OCI-LY7 (cell line): ENCODE measurements around the gene LAMA1. TPM values are rescaled to one million over a fixed set of nuclear protein-coding genes. Genes with fewer than 3 reads are reported as not detected.

Experiments
- BruUV-seq: library from RNA; stranded (reverse); fragments of 400-500 nt; replicated peaks from 2 replicates; lab custom pipeline; 2021; lab: Mats Ljungman, UMichigan
- CTCF ChIA-PET: fragments of 300-600 bp; sonication (Branson Sonifier 250); formaldehyde crosslinking; loops from one replicate; lab custom pipeline; 2022; ENCODE audit warnings: antibody characterized with exemption; ENCODE audit not compliant: unreplicated experiment; lab: Charles Lee
- POLR2A ChIA-PET: fragments of 300-600 bp; sonication (Branson Sonifier 250); formaldehyde crosslinking; loops from one replicate; lab custom pipeline; 2022; ENCODE audit warnings: antibody characterized with exemption; lab: Charles Lee
- DNase-seq: peaks from one replicate; pipeline ENCODE4 v3.0.0-alpha.2; 2015; ENCODE audit warnings: low spot score
- H2AFZ ChIP-seq: fragments of 200-600 bp; sonication (generic), shearing (Covaris generic); 2 replicates; pipeline ENCODE4 v1.6.1; 2014; ENCODE audit warnings: mild to moderate bottlenecking, antibody characterized with exemption, low read length, moderate library complexity
- H3K27ac ChIP-seq: fragments of 200-600 bp; sonication (generic); 2 replicates; pipeline ENCODE4 v1.5.1; 2014; ENCODE audit warnings: mixed run types, low read depth, mild to moderate bottlenecking, moderate library complexity, low read length, inconsistent platforms; ENCODE audit not compliant: poor library complexity, severe bottlenecking
- H3K36me3 ChIP-seq: fragments of 200-600 bp; sonication (generic); 2 replicates; pipeline ENCODE4 v1.6.1; 2014; ENCODE audit warnings: mild to moderate bottlenecking, antibody characterized with exemption, low read length, moderate library complexity, mixed read lengths; ENCODE audit not compliant: insufficient read depth
- H3K4me1 ChIP-seq: fragments of 200-600 bp; sonication (generic); 2 replicates; pipeline ENCODE4 v1.5.1; 2014; ENCODE audit warnings: mild to moderate bottlenecking, low read length; ENCODE audit not compliant: insufficient read depth, poor library complexity, severe bottlenecking
- H3K4me2 ChIP-seq: fragments of 200-600 bp; sonication (generic); 2 replicates; pipeline ENCODE4 v1.6.1; 2014; ENCODE audit warnings: mild to moderate bottlenecking, low read length
- H3K4me3 ChIP-seq: fragments of 200-600 bp; sonication (generic); 2 replicates; pipeline ENCODE4 v1.5.1; 2014; ENCODE audit warnings: mild to moderate bottlenecking, low read depth, low read length; ENCODE audit not compliant: poor library complexity, severe bottlenecking
- H3K79me2 ChIP-seq: fragments of 200-600 bp; sonication (generic); 2 replicates; pipeline ENCODE4 v1.6.1; 2016; ENCODE audit warnings: low read depth, mild to moderate bottlenecking, low read length, moderate library complexity, mixed read lengths; ENCODE audit not compliant: insufficient read depth
- H3K9me2 ChIP-seq: fragments of 200-600 bp; sonication (generic); 2 replicates; pipeline ENCODE4 v1.6.1; 2016; ENCODE audit warnings: mild to moderate bottlenecking, low read length, mixed read lengths; ENCODE audit not compliant: insufficient read depth
- H3K9me3 ChIP-seq: fragments of 200-600 bp; sonication (generic); 2 replicates; pipeline ENCODE4 v1.6.1; 2014; ENCODE audit warnings: mild to moderate bottlenecking, mixed run types, low read length, mixed read lengths
- H4K20me1 ChIP-seq: fragments of 200-600 bp; sonication (generic); 2 replicates; pipeline ENCODE4 v1.6.1; 2014; ENCODE audit warnings: mild to moderate bottlenecking, antibody characterized with exemption, low read length, moderate library complexity, mixed read lengths; ENCODE audit not compliant: insufficient read depth
- EZH2phosphoT487 ChIP-seq: fragments of 200-600 bp; sonication (generic); IDR thresholded peaks from 2 replicates; pipeline ENCODE4 v1.6.1; 2018; ENCODE audit warnings: low read depth, borderline replicate concordance, mild to moderate bottlenecking, mixed run types, antibody characterized with exemption, low read length, moderate library complexity, mixed read lengths
- intact Hi-C: fragments of 100-400 bp; cut with micrococcal nuclease; formaldehyde crosslinking; loops from one replicate; pipeline ENCODE4 v1.10.0; 2022; ENCODE audit not compliant: unreplicated experiment
- total RNA-seq, 2 experiments: library from RNA; depleted of rRNA in 1 of 2; stranded (reverse); fragments of >200 nt in 1 of 2; shearing (Covaris generic) in 1 of 2; gene quantifications; 2 replicates each; pipeline ENCODE4 v1.2.3, GENCODE V29; 2014 to 2022
- TF ChIP-seq, protein P1 (sequence below): fragments of 200-600 bp; sonication (generic); conservative IDR thresholded peaks from 2 replicates; pipeline ENCODE4 v1.5.1; 2014; ENCODE audit warnings: mild to moderate bottlenecking, antibody characterized with exemption, low read length, moderate library complexity, mixed read lengths

LAMA1 gene
- total RNA-seq, 2 experiments from 2014 or later = not detected

GRCh38 chr18:7094427-7094826 lies 23.2 kb downstream of the LAMA1 start:
- CTCF ChIA-PET = no interaction called here
- intact Hi-C loops = no loop called here
- DNase-seq = no peak
- H3K79me2 ChIP-seq = no peaks in the 10 kb centered on the region
- BruUV-seq = no TSS peak
- H3K27ac ChIP-seq = no peak overlapping the region
- H3K9me2 ChIP-seq = no peaks in the 10 kb centered on the region
- TF ChIP-seq EZH2phosphoT487 = no peak
- TF ChIP-seq, protein P1, sequence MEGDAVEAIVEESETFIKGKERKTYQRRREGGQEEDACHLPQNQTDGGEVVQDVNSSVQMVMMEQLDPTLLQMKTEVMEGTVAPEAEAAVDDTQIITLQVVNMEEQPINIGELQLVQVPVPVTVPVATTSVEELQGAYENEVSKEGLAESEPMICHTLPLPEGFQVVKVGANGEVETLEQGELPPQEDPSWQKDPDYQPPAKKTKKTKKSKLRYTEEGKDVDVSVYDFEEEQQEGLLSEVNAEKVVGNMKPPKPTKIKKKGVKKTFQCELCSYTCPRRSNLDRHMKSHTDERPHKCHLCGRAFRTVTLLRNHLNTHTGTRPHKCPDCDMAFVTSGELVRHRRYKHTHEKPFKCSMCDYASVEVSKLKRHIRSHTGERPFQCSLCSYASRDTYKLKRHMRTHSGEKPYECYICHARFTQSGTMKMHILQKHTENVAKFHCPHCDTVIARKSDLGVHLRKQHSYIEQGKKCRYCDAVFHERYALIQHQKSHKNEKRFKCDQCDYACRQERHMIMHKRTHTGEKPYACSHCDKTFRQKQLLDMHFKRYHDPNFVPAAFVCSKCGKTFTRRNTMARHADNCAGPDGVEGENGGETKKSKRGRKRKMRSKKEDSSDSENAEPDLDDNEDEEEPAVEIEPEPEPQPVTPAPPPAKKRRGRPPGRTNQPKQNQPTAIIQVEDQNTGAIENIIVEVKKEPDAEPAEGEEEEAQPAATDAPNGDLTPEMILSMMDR = no peak
- POLR2A ChIA-PET = no interaction called here
- no peak overlapping the region for H2AFZ ChIP-seq
- H3K4me2 ChIP-seq = no peak overlapping the region
- H3K4me1 ChIP-seq = no peaks in the 10 kb centered on the region
- no peaks in the 10 kb centered on the region for H4K20me1 ChIP-seq
- H3K9me3 ChIP-seq = no peaks in the 10 kb centered on the region
- no peak overlapping the region for H3K4me3 ChIP-seq
- no peaks in the 10 kb centered on the region for H3K36me3 ChIP-seq

DNA sequence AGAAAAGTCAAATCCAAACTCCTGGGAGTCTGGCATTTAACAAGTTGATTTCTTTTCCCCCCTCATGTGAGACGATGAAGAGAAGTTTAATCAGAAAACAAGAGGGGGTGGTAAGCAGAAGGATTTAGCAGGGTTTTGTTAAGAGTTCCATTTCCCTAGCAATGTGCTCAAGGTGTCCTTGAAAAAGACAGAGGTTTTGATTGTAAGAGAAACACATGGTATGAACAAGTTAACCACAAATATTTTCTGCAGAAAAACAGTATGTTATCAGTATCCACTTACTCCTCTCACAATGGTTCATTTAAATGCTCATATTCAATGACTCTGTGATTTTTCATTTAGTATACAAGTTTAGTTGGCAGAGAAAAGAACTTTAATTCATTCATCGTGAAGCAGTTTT lies 26.8 kb downstream of the LAMA1 start:
- Histone ChIP-seq H2AFZ (no peak overlapping the region), H3K27ac (no peak overlapping the region), H4K20me1 (no peaks in the 10 kb centered on the region), H3K36me3 (no peaks in the 10 kb centered on the region), H3K79me2 (no peaks in the 10 kb centered on the region), H3K4me1 (no peaks in the 10 kb centered on the region), H3K9me3 (no peaks in the 10 kb centered on the region), H3K4me2 (no peak overlapping the region), H3K4me3 (no peak overlapping the region), H3K9me2 (no peaks in the 10 kb centered on the region)
- no TSS peak for BruUV-seq
- POLR2A ChIA-PET = no interaction called here
- no peak for DNase-seq
- intact Hi-C loops = no loop called here
- CTCF ChIA-PET = no interaction called here
- TF ChIP-seq, protein P1 = no peak
- no peak for TF ChIP-seq EZH2phosphoT487

- ChIA-PET CTCF (no interaction called here), POLR2A (no interaction called here)
- Histone ChIP-seq H4K20me1 (no peaks in the 10 kb centered on the region), H3K9me3 (no peaks in the 10 kb centered on the region), H3K27ac (no peak overlapping the region), H3K79me2 (no peaks in the 10 kb centered on the region), H3K4me3 (no peak overlapping the region), H3K4me2 (no peak overlapping the region), H3K36me3 (no peaks in the 10 kb centered on the region), H3K4me1 (no peaks in the 10 kb centered on the region), H3K9me2 (no peaks in the 10 kb centered on the region), H2AFZ (no peak overlapping the region)
- no TSS peak for BruUV-seq
- TF ChIP-seq, protein P1 = no peak
- no peak for TF ChIP-seq EZH2phosphoT487
- no peak for DNase-seq
- intact Hi-C loops = no loop called here
Measured at GRCh38 chr18:7089369-7089768, 28.2 kb downstream of the LAMA1 start.
